ENCODE data around the gene TMEM116. TPM values are rescaled to one million over a fixed set of nuclear protein-coding genes. Genes with fewer than 3 reads are reported as not detected.
"Not testable (repeated sequence)": the region's sequence is repeated elsewhere in the genome, so short reads cannot be mapped to it uniquely, and the experiment has no call there.

TMEM116 gene
- total and polyA plus RNA-seq, 2 donors (not counting 3 experiments of a cell fraction or from before 2014, with no cell fraction given): 1.6 to 3.9 TPM

- intact Hi-C loops (cut with micrococcal nuclease): no loop called here
- H3K27ac ChIP-seq (ENCODE audit: insufficient read depth, low read depth, low read length): no peak overlapping the region
- no peak overlapping the region for H3K4me2 ChIP-seq (ENCODE audit: insufficient read depth, low read length)
- no peak overlapping the region for H2AFZ ChIP-seq (ENCODE audit: low read depth, low read length)
- dilution Hi-C loops (cut with MboI; ENCODE audit: extremely low pct_ligation_motif_present, low sequenced_read_pairs): no loop called here
- H3K9me3 ChIP-seq (replicated peaks; ENCODE audit: control insufficient read depth, insufficient read depth, low read length): no peaks in the 10 kb centered on the region
- H3K9ac ChIP-seq (replicated peaks; ENCODE audit: extremely low read depth, insufficient read depth, low read length): no peak overlapping the region
- no peak for DNase-seq (ENCODE audit: low read depth, low spot score)
- peaks cover 17% of the 10 kb centered on the region for H3K4me1 ChIP-seq (ENCODE audit: control insufficient read depth, extremely low read depth, insufficient read depth, low read length)
- no peaks in the 10 kb centered on the region for H3K27me3 ChIP-seq (ENCODE audit: control insufficient read depth in 2 of 2, insufficient read depth in 2 of 2, low read length in 2 of 2)
- no peak overlapping the region for H3K4me3 ChIP-seq (replicated peaks in 1 of 3; ENCODE audit: insufficient read depth in 1 of 3, low read depth in 1 of 3, low read length in 3 of 3)
- peaks cover 2% of the 10 kb centered on the region for H3K79me2 ChIP-seq (ENCODE audit: control insufficient read depth, insufficient read depth, low read length)
- no peak for TF ChIP-seq POLR2A (IDR thresholded peaks at IDR 0.05; ENCODE audit: low read depth, low read length)
- no peak for TF ChIP-seq POLR2AphosphoS5 (IDR thresholded peaks at IDR 0.05; ENCODE audit: insufficient read depth, low read depth, low read length)
- no peak for TF ChIP-seq MYC (IDR thresholded peaks at IDR 0.05; ENCODE audit: low read depth, low read length)
- no peak for TF ChIP-seq CTCF (IDR thresholded peaks at IDR 0.05; ENCODE audit: extremely low read depth in 1 of 2, insufficient read depth in 1 of 2, low read depth in 1 of 2, low read length in 2 of 2)
- H3K36me3 ChIP-seq (ENCODE audit: control insufficient read depth in 2 of 2, extremely low read depth in 1 of 2, insufficient read depth in 2 of 2, low read length in 2 of 2): peaks cover 4 to 20% of the 10 kb centered on the region in 2 experiments
- no peaks in the 10 kb centered on the region for H4K20me1 ChIP-seq (replicated peaks; ENCODE audit: control insufficient read depth, extremely low read depth, insufficient read depth, low read length)
- H3K9me1 ChIP-seq (replicated peaks; ENCODE audit: control insufficient read depth, extremely low read depth, insufficient read depth, low read length): no peaks in the 10 kb centered on the region
- ChIA-PET POLR2A (no interaction called here), CTCF (no interaction called here)
- no peak for FAIRE-seq
- no TSS peak for BruUV-seq (replicated peaks)
Observed at GRCh38 chr12:112046003-112046402, 33.0 kb upstream of the TMEM116 start.

GRCh38 chr12:112036614-112037013 lies 23.6 kb upstream of the TMEM116 start:
- BruUV-seq (replicated peaks); H3K4me1 ChIP-seq (ENCODE audit: control insufficient read depth, extremely low read depth, insufficient read depth, low read length); H3K9ac ChIP-seq (replicated peaks; ENCODE audit: extremely low read depth, insufficient read depth, low read length); H3K79me2 ChIP-seq (ENCODE audit: control insufficient read depth, insufficient read depth, low read length); POLR2A ChIA-PET; H3K4me2 ChIP-seq (ENCODE audit: insufficient read depth, low read length); dilution Hi-C loops (cut with MboI; ENCODE audit: extremely low pct_ligation_motif_present, low sequenced_read_pairs); intact Hi-C loops (cut with micrococcal nuclease); H3K27me3 ChIP-seq (ENCODE audit: control insufficient read depth in 2 of 2, insufficient read depth in 2 of 2, low read length in 2 of 2); H4K20me1 ChIP-seq (replicated peaks; ENCODE audit: control insufficient read depth, extremely low read depth, insufficient read depth, low read length); H2AFZ ChIP-seq (ENCODE audit: low read depth, low read length); H3K27ac ChIP-seq (ENCODE audit: insufficient read depth, low read depth, low read length); FAIRE-seq; H3K4me3 ChIP-seq (replicated peaks in 1 of 3; ENCODE audit: insufficient read depth in 1 of 3, low read depth in 1 of 3, low read length in 3 of 3); DNase-seq (ENCODE audit: low read depth, low spot score); H3K9me3 ChIP-seq (replicated peaks; ENCODE audit: control insufficient read depth, insufficient read depth, low read length); H3K9me1 ChIP-seq (replicated peaks; ENCODE audit: control insufficient read depth, extremely low read depth, insufficient read depth, low read length): not testable (repeated sequence)
- peaks cover 7 to 21% of the 10 kb centered on the region in 2 experiments for H3K36me3 ChIP-seq (ENCODE audit: control insufficient read depth in 2 of 2, extremely low read depth in 1 of 2, insufficient read depth in 2 of 2, low read length in 2 of 2)
- CTCF ChIA-PET: interaction anchor here (1.5 to 1.6 kb wide), 2 partner anchors 12 to 14 kb away, joined by 4 to 5 read pairs; no protein-coding TSS in a partner anchor

Measured in endothelial cell of umbilical vein (primary cell).